ENCODE data around the gene CEP63.
A peak's percentile ranks its signal among the peaks of the same experiment; 100 is the strongest.

The CEP63 gene

DNA sequence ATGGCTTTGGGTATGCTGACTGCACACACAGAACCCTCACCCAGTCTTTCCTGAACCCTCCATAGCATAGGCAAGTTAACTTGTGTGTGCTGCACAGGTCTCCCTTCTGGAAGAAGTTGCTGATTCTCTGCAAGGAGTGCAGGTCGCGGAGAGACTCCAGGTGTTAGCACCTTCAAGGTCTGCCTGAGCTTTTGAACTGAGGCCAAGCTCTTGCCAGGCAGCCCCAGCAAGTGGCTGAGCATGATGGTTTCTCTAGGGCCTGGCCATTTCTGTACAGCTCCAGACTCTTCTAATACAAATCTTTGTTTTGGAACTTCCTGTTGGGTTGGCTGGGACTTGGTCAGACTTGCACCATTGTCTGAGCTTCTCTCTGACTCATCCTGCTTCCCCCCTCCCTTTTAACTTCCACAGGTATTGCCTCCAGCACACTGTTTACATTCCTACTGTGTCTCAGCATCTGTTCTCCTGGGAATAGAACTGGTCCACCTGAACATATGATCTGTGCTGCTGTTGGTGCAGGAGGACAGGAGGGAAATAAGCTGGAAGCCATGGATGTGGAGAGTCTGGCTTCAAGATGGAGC is 111.6 kb downstream of the CEP63 start:
- no peak for DNase-seq (ENCODE audit: low spot score)
- TF ChIP-seq, protein P1, sequence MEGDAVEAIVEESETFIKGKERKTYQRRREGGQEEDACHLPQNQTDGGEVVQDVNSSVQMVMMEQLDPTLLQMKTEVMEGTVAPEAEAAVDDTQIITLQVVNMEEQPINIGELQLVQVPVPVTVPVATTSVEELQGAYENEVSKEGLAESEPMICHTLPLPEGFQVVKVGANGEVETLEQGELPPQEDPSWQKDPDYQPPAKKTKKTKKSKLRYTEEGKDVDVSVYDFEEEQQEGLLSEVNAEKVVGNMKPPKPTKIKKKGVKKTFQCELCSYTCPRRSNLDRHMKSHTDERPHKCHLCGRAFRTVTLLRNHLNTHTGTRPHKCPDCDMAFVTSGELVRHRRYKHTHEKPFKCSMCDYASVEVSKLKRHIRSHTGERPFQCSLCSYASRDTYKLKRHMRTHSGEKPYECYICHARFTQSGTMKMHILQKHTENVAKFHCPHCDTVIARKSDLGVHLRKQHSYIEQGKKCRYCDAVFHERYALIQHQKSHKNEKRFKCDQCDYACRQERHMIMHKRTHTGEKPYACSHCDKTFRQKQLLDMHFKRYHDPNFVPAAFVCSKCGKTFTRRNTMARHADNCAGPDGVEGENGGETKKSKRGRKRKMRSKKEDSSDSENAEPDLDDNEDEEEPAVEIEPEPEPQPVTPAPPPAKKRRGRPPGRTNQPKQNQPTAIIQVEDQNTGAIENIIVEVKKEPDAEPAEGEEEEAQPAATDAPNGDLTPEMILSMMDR (IDR thresholded peaks at IDR 0.05; ENCODE audit: extremely low read depth, missing control alignments) = no peak

DNA sequence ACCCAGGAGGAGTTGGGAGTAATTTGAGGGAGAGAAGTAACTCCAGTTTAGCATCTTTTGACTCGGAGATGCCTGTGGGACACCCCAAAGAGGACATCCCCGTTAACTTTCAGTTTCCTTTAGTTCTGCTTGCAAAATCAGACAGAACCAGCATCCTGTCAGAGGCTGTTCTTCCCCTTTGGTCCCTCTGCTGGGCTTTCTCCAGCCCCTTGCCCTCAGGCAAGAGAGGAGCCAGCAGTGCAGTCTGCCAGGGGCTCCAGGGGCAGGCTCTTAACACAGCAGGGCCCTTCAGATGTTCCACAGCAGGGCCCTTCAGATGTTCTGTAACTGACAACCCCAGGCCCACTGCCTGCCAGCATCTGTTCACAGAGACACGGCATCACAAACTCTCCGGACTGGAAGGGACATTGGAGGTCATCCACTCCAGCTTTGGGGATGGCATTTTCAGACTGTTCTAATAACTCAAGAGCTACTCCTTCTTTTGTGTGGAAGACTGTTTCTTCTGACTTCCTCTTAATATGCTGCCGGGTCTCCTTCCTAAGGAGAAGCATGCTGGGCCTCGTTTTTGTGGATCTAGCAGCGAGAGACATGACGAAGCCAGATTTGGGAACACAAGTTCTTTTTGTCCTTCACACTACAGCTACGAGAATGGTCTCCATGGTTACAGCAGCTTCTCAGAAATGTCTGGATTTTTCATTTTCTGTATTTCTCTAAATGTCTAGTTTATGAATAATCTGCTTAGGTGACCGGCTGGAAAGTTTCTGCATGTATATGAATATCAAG is 113.1 kb downstream of the CEP63 start:
- TF ChIP-seq, protein P1 (IDR thresholded peaks at IDR 0.05; ENCODE audit: extremely low read depth, missing control alignments) = no peak
- no peak for DNase-seq (ENCODE audit: low spot score)

DNA sequence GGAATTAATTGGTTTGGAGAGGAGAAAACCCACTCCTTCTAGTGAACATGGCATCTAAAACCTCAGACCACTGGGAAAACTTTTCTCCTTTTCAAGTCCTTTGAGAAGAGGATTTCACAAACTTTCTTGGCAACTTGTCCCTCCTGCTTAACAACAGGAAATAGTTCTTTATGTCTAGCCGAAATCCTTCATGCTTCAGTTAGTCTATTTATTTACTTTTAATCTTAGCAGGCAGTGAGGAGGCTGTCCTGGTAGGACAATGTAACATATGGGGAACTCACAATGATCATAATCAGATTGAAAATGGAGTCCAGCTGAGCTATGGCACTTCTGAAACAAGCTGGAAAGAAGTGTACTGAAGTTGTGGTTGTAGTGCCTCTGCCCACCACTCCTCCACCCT is 114.3 kb downstream of the CEP63 start:
- TF ChIP-seq, protein P1 (IDR thresholded peaks at IDR 0.05; ENCODE audit: extremely low read depth, missing control alignments) = no peak
- DNase-seq (ENCODE audit: low spot score) = no peak

DNA sequence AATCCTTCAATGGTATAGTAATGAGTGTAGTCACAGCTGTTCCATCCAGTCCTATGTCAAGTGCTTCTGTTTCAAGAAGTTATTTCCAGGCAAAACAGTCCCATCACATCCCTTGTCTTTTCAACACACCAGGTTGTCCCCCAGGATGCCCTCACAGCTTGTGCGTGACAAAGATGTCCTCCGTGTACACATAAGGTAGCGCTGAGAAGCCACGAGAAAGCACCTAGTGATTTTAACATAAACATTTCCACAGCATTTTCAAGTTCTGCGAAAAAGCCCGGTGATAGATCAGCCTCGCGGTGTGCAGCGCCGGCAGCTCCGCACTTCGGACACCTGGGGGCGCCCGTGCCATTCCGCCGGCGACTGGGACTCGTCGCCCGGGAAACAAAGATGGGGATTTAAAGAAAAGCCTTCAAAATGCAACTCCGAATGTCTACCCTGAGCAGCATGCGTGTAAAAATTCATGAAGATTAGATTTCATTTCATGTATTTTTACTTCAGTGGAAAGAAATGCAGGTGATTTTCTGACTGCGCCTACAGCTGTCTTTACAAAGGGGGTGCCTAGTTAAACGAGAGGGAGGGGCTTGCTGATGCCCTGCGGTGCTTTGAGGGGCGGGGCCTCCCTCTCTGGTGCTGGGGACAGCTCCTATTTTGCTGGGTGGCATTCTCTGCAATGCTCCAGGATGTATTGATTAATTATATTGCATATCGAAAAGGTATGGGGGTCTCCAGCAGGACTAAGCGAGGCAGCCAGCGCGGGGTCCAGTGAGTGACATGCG is 115.0 kb downstream of the CEP63 start:
- TF ChIP-seq, protein P1 (IDR thresholded peaks at IDR 0.05; ENCODE audit: extremely low read depth, missing control alignments) = peak; percentile 88
- DNase-seq (ENCODE audit: low spot score) = peak; percentile 75

DNA sequence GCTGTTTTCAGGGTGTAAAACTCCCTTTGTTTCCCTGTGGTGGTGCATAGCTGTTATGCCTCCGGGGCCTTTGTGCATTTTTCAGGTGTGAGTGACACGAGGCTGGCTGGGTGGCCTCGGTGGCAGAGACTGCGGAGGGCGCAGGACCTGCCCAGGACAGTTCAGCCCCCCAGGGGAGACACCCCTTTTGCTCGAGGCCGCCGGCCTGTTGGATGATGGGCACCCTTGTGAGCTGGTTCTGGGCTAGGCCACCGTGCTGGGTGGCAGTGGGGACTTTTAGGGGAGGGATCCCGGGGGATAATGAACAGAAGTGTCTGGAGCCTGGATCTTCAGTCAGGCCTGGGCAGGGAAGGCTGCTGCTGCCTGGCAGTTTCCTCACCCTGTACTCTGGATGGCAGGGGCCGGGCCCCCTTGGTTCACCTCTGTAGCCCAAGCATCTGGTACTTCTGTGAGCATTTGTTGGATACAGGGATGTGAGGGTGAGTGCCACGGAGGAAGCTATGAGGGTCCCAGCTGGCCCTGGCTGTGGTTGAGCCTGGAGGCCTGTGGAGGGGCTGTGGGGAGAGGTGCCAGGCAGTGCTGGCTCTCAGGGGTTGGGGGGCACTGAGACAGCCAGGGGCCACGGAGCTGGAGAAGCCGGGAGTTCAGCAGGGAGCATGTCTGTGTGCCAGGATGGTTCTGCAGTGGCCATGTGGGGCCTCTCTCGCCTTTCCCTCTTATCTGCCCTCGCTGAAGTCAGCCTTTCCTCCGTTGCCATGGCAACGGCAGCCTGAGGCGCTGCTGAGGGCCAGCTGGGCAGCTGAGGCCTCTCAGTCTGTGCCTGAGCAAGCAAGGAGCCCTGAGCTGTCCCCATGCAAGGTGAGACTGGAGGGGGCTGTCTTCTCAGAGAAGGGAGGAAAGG is 115.9 kb downstream of the CEP63 start:
- DNase-seq (ENCODE audit: low spot score) = no peak
- TF ChIP-seq, protein P1 (IDR thresholded peaks at IDR 0.05; ENCODE audit: extremely low read depth, missing control alignments) = no peak

DNA sequence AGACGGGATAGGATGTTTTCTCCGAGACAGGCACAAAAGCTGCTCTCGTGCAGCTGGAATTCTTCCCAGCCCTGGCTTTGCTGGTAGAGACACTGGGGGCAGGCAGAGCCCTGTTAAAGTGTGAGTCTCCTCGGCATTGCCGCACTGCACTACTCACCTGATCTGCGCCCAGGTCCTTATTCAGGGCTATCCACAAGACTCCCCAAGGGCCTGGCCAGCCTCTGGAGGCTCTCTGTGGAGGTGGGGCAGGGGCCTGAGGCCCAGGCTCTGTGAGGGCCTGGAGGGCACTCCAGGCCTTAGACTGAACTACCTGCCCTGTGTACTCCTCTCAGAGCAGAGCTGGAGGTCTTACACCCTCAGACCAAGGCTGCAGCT is 116.6 kb downstream of the CEP63 start:
- no peak for DNase-seq (ENCODE audit: low spot score)
- TF ChIP-seq, protein P1 (IDR thresholded peaks at IDR 0.05; ENCODE audit: extremely low read depth, missing control alignments) = no peak

All from GM20000 (cell line).